Caco-2 (cell line): ENCODE results near the gene FAM110A. TPM values are rescaled to one million over a fixed set of nuclear protein-coding genes. Genes with fewer than 3 reads are reported as not detected.

Source experiments
- total RNA-seq: library from RNA; stranded (reverse); gene quantifications from 2 replicates; pipeline ENCODE4 v1.2.3, GENCODE V29; 2022

The FAM110A gene
- total RNA-seq, 1 experiment from 2014 or later, result 18.4 TPM

Other genes starting within 250 kb of the FAM110A start
- not detected in 2 replicates for gene TCF15, start 223.4 kb upstream of the FAM110A start, total RNA-seq
- gene SRXN1, start 180.5 kb upstream of the FAM110A start, total RNA-seq, result 32.5 and 33.7 TPM in 2 replicates
- not detected in 2 replicates for gene SCRT2, start 157.9 kb upstream of the FAM110A start, total RNA-seq
- 0.50 and 0.56 TPM in 2 replicates for gene SLC52A3, start 65.2 kb upstream of the FAM110A start, total RNA-seq
- not detected in 2 replicates for gene ANGPT4, start 82.6 kb downstream of the FAM110A start, total RNA-seq
- 0.26 and 0.41 TPM in 2 replicates for gene RSPO4, start 168.6 kb downstream of the FAM110A start, total RNA-seq